Subcutaneous adipose tissue (tissue), 4 donors: Measurements from ENCODE around the gene DDX60. TPM values are rescaled to one million over a fixed set of nuclear protein-coding genes. Genes with fewer than 3 reads are reported as not detected.

ENCODE experiments used
- total RNA-seq, 4 donors: library from RNA; depleted of rRNA; stranded (reverse); fragments of >200 nt; gene quantifications; one replicate each; pipeline ENCODE4 v1.1.0, GENCODE V29; 2016
- TF ChIP-seq, protein P1 (sequence below): fragments of 450-650 bp; IDR thresholded peaks from one replicate; pipeline ENCODE4 v1.5.1; 2016; ENCODE audit warnings: low read depth, mild to moderate bottlenecking, control low read depth, antibody characterized with exemption, moderate library complexity

DDX60 gene, protein sequence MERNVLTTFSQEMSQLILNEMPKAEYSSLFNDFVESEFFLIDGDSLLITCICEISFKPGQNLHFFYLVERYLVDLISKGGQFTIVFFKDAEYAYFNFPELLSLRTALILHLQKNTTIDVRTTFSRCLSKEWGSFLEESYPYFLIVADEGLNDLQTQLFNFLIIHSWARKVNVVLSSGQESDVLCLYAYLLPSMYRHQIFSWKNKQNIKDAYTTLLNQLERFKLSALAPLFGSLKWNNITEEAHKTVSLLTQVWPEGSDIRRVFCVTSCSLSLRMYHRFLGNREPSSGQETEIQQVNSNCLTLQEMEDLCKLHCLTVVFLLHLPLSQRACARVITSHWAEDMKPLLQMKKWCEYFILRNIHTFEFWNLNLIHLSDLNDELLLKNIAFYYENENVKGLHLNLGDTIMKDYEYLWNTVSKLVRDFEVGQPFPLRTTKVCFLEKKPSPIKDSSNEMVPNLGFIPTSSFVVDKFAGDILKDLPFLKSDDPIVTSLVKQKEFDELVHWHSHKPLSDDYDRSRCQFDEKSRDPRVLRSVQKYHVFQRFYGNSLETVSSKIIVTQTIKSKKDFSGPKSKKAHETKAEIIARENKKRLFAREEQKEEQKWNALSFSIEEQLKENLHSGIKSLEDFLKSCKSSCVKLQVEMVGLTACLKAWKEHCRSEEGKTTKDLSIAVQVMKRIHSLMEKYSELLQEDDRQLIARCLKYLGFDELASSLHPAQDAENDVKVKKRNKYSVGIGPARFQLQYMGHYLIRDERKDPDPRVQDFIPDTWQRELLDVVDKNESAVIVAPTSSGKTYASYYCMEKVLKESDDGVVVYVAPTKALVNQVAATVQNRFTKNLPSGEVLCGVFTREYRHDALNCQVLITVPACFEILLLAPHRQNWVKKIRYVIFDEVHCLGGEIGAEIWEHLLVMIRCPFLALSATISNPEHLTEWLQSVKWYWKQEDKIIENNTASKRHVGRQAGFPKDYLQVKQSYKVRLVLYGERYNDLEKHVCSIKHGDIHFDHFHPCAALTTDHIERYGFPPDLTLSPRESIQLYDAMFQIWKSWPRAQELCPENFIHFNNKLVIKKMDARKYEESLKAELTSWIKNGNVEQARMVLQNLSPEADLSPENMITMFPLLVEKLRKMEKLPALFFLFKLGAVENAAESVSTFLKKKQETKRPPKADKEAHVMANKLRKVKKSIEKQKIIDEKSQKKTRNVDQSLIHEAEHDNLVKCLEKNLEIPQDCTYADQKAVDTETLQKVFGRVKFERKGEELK (N-terminal part only)
- 10 to 100 TPM; 16.7 to 33.7 (median 20.2) TPM for total RNA-seq

- TF ChIP-seq, protein P1, sequence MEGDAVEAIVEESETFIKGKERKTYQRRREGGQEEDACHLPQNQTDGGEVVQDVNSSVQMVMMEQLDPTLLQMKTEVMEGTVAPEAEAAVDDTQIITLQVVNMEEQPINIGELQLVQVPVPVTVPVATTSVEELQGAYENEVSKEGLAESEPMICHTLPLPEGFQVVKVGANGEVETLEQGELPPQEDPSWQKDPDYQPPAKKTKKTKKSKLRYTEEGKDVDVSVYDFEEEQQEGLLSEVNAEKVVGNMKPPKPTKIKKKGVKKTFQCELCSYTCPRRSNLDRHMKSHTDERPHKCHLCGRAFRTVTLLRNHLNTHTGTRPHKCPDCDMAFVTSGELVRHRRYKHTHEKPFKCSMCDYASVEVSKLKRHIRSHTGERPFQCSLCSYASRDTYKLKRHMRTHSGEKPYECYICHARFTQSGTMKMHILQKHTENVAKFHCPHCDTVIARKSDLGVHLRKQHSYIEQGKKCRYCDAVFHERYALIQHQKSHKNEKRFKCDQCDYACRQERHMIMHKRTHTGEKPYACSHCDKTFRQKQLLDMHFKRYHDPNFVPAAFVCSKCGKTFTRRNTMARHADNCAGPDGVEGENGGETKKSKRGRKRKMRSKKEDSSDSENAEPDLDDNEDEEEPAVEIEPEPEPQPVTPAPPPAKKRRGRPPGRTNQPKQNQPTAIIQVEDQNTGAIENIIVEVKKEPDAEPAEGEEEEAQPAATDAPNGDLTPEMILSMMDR: no peak
Observed at GRCh38 chr4:168318266-168318895, at the start of gene DDX60. TSS of gene DDX60 (minus strand) at chr4:168318752. CDS start at chr4:168311259, 7,493 bp downstream.

DNA sequence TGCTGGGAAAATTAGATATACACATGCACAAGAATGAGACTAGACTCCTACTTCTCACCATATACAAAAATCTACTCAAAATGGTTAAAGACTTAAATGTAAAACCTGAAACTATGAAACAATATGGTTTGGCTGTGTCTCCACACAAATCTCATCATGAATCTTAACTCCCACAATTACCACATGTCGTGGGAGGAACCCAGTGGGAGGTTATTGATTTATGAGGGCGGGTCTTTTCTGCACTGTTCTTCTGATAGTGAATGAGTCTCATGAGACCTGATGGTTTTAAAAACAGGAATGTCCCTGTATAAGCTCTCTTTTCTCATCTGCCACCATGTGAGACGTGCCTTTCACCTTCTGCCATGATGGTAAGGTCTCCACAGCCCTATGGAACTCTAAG is 48.5 kb upstream of the DDX60 start:
- TF ChIP-seq, protein P1: no peak

- TF ChIP-seq, protein P1: no peak
Observed at GRCh38 chr4:168362025-168362401, 43.5 kb upstream of the DDX60 start.

DNA sequence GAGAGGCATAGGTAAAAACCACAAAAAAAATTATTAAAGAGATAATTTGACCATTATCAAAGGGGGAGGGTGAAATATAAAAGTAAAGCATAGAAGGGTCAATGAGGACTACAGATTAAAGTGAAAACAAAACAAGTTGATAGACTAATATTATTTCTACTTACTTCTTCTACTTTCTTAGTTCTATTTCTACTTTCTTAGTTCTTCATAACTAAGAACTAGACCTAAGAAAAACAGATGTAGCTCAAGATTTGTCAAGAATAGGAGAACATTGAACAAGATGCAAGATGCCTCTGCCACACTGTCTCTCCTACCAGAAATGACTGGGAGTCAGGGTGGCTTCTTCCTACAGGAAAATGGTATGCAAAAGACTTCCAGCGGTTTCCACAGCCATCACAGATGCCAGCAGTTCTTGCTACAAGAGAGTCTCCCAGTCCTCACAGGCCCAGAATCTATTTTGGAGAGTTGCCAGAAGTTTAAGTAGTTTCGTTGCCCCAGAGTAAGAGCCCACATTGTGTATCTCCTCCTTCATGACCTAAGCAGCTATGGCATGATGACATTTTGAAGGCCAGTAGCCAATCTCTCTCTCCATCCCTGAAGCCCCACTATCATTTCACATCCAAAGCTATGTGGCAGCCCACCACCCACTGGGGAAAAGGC is 42.9 kb upstream of the DDX60 start:
- TF ChIP-seq, protein P1: no peak

- TF ChIP-seq, protein P1: no peak
Observed at GRCh38 chr4:168360271-168360670, 41.7 kb upstream of the DDX60 start.

- TF ChIP-seq, protein P1: no peak
Observed at GRCh38 chr4:168357941-168358340, 39.4 kb upstream of the DDX60 start.
